GM18526 (cell line): Measurements from ENCODE around the gene XPO1.

Experiments
- POLR2A ChIP-seq: IDR thresholded peaks from 3 replicates; pipeline ENCODE4 v1.6.1; 2011; ENCODE audit not compliant: insufficient read length; ENCODE audit errors: extremely low read depth

The XPO1 gene

DNA sequence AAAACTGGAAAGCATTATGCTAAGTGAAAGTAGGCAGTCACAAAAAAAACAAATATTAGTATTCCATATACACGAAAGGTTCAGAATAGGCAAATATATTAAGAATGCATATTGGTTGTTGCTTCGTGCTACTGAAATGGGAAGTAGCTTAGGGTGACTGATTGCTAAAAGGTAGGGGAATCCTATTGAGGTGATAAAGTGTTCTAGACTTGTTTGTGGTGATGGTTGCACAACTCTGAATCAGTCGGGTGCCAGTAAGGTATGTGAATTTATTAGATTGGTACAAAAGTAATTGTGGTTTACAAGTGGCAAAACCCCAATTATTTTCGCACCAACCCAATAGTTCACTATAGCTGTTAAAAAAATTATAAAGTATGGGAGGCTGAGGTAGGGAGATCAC, 88.0 kb downstream of the XPO1 start:
- no peak for TF ChIP-seq POLR2A

DNA sequence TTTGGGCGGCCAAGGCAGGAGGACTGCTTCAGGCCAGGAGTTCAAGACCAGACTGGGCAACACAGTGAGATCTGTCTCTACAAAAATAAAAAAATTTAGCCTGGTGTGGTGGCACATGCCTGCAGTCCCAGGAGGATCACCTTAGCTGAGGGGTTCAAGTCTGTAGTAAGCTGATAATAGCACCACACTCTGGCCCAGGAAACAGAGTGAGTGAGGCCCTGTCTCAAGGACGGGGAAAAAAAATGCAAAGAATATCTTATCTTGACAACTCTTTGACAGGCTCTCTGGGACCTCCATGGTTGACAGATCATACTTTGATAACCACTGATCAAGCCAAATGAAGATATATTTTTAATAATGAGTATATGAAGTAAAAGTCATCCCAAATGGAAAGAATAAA, 89.9 kb downstream of the XPO1 start:
- TF ChIP-seq POLR2A, result no peak

DNA sequence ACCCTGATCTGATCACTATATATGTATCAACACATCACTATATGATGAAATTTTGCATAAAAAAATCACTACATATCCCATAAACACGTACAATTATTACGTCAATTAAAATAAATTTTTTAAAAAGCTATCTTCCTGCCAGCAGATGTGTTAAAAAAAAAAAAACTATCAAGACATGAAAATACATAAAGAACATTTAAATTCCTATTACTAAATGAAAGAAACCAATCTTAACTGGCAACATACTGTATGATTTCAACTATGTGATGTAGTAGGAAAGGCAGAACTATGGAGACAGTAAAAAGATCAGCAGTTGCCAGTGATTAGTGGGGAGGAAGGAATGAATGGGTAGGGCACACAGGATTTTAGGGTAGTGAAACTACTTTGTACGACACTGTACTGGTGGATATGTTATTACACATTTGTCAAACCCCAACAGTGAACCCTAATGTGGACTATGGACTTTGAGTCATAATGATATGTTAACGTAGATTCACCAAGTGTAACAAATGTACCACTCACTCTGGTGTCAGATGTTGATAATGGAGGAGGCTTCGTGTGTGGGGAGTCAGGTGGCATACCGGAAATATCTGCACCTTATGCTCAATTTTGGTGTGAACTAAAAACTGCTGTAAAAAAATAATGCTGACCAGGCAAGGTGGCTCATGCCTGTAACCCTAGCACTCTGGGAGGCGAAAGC, 94.7 kb downstream of the XPO1 start:
- TF ChIP-seq POLR2A, result no peak

DNA sequence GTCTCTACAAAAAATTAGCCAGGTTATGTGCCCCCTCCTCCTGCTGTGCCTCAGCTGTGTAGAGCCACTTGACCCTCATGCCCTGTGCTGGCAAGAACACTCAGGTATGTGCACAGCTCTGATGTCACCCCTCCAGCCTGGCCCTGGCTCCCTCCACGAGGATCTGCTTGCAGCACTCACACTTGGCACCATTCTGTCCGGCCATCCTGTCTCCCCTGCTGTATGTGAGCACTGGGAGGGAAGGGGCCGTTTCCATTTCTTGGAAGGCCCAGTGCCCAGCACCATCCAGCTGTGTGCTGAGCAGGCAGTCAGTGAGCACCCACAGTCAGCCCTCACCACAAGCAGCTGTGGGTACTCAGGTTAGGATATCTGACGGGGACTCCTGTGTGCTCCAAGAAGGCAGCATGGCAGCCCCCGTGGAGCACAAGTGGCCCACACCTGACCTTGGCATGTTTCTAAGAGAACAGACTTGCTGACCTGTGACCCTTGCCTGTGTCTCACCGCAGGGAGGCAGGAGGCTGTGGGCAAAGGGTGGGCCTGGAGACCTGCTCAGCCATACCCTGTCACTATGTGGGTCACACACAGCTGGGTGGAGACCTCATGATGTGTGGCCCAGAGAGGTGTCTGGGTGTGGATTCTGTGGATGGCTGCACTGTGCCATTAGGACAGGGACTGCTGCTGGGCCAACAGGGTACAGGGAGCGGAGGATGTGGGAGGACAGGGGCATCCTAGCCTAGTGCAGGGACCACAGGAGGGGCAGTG, 98.7 kb downstream of the XPO1 start:
- TF ChIP-seq POLR2A, result no peak

DNA sequence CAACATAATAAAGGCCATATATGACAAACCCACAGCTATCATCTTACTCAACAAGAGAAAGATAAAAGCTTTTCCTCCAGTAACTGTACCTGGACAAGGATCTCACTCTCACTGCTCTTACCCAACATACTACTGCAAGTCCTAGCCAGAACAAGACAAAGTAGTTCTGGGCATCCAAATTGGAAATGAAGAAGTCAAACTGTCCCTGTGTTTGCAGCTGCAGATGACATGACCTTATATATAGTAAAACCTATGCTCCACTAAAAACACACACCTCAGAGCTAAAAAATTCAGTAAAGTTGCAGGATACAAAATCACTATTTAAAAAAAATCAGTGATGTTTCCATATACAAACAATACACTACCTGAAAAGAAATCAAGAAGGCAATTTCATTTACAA, 99.5 kb downstream of the XPO1 start:
- TF ChIP-seq POLR2A, result no peak

DNA sequence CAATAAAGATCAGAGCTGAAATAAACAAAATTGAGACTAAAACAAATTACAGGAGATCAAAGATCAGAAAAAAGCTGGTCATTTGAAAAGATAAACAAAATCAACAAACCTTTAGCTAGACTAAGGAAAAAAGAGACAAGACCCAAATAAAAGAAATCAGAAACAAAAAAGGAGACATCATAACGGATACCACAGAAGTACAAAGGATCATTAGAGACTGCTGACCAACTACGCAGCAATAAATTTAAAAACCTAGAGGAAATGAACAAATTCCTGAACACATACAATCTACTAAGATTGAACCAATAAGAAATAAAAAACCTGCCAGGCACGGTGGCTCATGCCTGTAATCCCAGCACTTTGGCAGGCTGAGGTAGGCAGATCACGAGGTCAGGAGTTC, 101.0 kb downstream of the XPO1 start:
- no peak for TF ChIP-seq POLR2A

DNA sequence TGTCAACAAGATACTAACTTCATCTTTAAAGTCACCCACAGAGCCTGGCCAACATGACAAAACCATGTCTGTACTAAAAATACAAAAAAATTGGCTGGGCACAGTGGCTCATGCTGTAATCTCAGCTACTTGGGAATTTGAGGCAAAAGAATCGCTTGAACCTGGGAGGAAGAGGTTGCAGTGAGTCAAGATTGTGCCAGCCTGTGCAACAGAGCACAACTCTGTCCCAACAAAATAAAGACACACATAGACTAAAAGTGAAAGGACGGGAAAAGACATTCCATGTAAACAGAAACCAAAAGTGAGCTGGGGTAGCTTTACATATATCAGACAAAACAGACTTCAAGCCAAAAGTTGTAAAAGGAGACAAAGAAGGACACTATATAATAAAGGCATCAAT, 102.1 kb downstream of the XPO1 start:
- no peak for TF ChIP-seq POLR2A

DNA sequence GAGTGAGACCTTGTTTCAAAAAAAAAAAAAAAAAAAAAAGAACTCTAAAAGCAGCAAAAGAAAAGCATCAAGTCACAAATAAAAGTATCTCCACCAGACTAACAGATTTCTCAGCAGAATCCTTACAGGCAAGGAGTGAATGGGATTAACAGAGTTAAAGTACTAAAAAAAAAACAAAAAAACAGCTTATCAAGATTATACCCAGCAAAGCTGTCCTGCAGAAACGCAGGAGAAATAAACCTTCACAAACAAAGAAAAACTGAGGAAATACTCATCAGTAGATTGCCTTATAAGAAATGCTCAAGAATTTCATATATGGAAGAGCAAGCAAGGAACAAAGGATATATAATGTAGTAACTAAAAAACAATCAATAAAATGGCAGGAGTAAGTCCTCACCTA, 102.9 kb downstream of the XPO1 start:
- no peak for TF ChIP-seq POLR2A

DNA sequence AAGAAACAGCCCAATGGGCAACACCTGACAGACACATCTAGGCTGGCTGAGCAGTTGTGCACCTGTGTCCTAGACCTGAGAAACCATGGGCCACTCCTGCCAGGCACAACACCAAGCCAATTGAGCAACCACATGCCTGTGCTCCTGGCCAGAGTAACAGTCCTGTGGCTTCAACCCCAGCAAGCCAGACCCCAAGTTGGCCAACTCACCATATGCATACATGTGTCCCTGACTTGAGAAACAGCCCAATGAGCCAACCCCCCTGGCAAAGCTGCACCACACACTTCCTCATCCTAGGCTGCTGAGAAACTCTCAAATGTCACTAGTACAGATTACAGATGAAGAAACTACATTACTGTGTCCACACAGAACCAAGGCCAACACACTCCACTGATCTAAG, 103.8 kb downstream of the XPO1 start:
- no peak for TF ChIP-seq POLR2A

DNA sequence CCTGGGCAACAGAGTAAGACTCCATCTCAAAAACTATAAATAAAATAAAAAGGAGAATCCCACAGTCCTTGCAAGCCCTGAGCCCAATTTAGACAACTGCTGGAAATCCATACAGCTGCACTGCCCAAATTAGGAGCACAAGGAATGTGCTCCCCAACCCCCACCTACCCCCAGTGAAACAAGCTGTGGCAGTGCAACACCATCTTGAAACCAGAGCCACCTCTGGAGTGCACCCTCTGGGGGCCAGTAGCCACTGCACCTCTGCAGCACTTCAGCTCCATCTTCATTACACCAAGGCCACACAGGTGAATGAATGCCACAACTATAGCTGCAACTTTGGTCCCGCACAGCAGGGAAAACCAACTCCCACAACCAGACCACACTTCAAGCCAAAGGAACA, 104.5 kb downstream of the XPO1 start:
- TF ChIP-seq POLR2A, result no peak

DNA sequence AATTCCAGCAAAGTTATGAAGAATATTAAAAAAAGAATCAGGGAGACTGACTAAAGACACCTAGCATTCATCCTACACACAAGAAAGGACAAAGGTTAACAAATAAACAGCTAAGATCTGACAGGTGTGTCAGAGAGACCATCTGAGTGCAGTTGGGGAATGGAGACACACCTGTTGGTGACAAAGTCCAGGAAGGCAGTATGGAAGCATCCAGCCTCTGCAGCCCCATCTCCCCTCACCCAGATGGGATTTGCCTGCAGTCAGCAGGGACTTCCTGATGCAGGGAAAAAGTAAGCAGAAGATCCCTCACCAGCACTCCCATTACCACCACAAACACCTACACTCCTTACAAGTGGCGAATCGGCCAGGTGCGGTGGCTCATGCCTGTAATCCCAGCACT, 105.2 kb downstream of the XPO1 start:
- no peak for TF ChIP-seq POLR2A

DNA sequence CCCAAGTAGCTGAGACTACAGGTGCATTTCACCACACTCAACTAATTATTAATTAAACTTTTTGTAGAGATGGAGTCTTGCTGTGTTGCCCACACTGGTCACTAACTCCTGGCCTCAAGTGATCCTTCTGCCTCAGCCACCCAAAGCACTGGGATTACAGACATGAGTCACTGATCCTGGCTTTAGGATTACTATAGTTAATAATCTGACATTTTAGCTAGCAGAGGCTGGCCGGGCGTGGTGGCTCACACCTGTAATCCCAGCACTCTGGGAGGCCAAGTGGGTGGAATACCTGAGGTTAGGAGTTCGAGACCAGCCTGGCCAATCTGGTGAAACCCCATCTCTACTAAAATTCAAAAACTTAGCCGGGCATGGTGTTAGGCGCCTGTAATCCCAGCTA, 106.8 kb downstream of the XPO1 start:
- TF ChIP-seq POLR2A, result no peak
